ENCODE measurements around the gene RETREG3.
"Not testable (repeated sequence)": the region's sequence is repeated elsewhere in the genome, so short reads cannot be mapped to it uniquely, and the experiment has no call there.

RETREG3 gene

GRCh38 chr17:42642336-42642735 is 33.2 kb upstream of the RETREG3 start:
- H3K4me3 ChIP-seq (ENCODE audit: low read depth, low read length) = no peak overlapping the region
- TF ChIP-seq CTCF (IDR thresholded peaks at IDR 0.05; ENCODE audit: insufficient read depth, low read depth, low read length, missing control alignments) = no peak

GRCh38 chr17:42640121-42640520 is 30.9 kb upstream of the RETREG3 start:
- no peak for DNase-seq (ENCODE audit: low read depth)
- no peak for TF ChIP-seq CTCF (IDR thresholded peaks at IDR 0.05; ENCODE audit: insufficient read depth, low read depth, low read length, missing control alignments)
- H3K4me3 ChIP-seq (ENCODE audit: low read depth, low read length) = no peak overlapping the region

More at GRCh38 chr17:42642336-42642735, 33.2 kb upstream of the RETREG3 start:
- DNase-seq (ENCODE audit: low read depth) = no peak

- no peak for TF ChIP-seq CTCF (IDR thresholded peaks at IDR 0.05; ENCODE audit: insufficient read depth, low read depth, low read length, missing control alignments)
- no peak for DNase-seq (ENCODE audit: low read depth)
- H3K4me3 ChIP-seq (ENCODE audit: low read depth, low read length) = no peak overlapping the region
Observed at GRCh38 chr17:42639525-42640113, 30.4 kb upstream of the RETREG3 start.

- TF ChIP-seq CTCF (IDR thresholded peaks at IDR 0.05; ENCODE audit: insufficient read depth, low read depth, low read length, missing control alignments) = no peak
- DNase-seq (ENCODE audit: low read depth) = no peak
- no peak overlapping the region for H3K4me3 ChIP-seq (ENCODE audit: low read depth, low read length)
Observed at GRCh38 chr17:42632949-42633444, 23.8 kb upstream of the RETREG3 start.

GRCh38 chr17:42629411-42630009 is 20.3 kb upstream of the RETREG3 start:
- no peak for DNase-seq (ENCODE audit: low read depth)
- H3K4me3 ChIP-seq (ENCODE audit: low read depth, low read length) = no peak overlapping the region
- no peak for TF ChIP-seq CTCF (IDR thresholded peaks at IDR 0.05; ENCODE audit: insufficient read depth, low read depth, low read length, missing control alignments)

GRCh38 chr17:42627032-42627764 is 18.0 kb upstream of the RETREG3 start:
- not testable (repeated sequence) for H3K4me3 ChIP-seq (ENCODE audit: low read depth, low read length); DNase-seq (ENCODE audit: low read depth)
